Effector memory CD4-positive, alpha-beta T cell (primary cell): Measurements from ENCODE around the gene IPPK.

Experiments
- DNase-seq, 3 donors: peaks; one replicate each; pipeline ENCODE4 v3.0.0-alpha.2; 2020
- H3K27ac ChIP-seq: 2 replicates; pipeline ENCODE4 v1.7.0; 2013; ENCODE audit warnings: mild to moderate bottlenecking, low read length, moderate library complexity; ENCODE audit not compliant: insufficient read depth, poor library complexity, severe bottlenecking
- H3K27me3 ChIP-seq: replicated peaks from 2 replicates; pipeline ENCODE4 v1.7.0; 2013; ENCODE audit warnings: mild to moderate bottlenecking, low read length; ENCODE audit not compliant: insufficient read depth, control insufficient read depth, poor library complexity, severe bottlenecking
- H3K36me3 ChIP-seq: 2 replicates; pipeline ENCODE4 v1.7.0; 2013; ENCODE audit warnings: mild to moderate bottlenecking, low read length, moderate library complexity; ENCODE audit not compliant: control insufficient read depth, insufficient read depth
- H3K4me1 ChIP-seq: 2 replicates; pipeline ENCODE4 v1.7.0; 2013; ENCODE audit warnings: low read length, mild to moderate bottlenecking; ENCODE audit not compliant: control insufficient read depth, insufficient read depth, poor library complexity, severe bottlenecking
- H3K4me3 ChIP-seq: 2 replicates; pipeline ENCODE4 v1.7.0; 2013; ENCODE audit warnings: low read length, low read depth, mild to moderate bottlenecking; ENCODE audit not compliant: insufficient read depth, poor library complexity, severe bottlenecking
- H3K9me3 ChIP-seq: 2 replicates; pipeline ENCODE4 v1.7.0; 2013; ENCODE audit warnings: mild to moderate bottlenecking, low read length, moderate library complexity; ENCODE audit not compliant: control insufficient read depth

The IPPK gene

DNA sequence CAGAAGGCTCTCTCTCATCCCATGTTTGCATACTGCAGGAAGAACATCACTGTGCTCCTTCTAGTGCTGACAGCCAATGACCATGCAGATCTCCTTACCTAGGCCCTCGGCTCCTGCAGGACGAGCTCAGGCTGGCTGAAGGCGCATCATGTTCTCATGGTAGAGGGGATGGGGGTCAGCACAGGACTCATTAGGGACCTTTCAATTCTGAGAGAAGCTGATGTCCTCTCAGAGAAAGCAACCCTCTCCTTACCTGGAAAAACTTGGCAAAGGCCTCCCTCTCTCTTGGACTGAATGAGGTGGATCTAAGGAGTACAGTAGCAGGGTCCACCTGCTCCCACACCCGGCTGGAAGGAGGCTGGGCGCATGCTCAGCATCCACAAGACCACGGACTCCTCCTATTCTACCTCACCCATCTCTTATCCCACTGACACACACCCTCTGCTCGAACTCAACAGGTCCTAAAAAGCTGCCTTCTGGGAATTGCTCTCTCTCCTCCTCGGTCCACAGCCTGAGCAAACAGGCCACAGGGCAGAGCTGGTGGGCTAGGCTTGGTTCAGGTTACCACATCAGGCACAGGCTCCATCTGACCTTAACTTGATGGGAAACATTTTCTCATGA lies 2.9 kb downstream of the IPPK start:
- H3K27ac ChIP-seq = no peak overlapping the region
- no peak for DNase-seq
- H3K9me3 ChIP-seq = no peaks in the 10 kb centered on the region
- no peaks in the 10 kb centered on the region for H3K27me3 ChIP-seq
- peaks cover 4% of the 10 kb centered on the region for H3K36me3 ChIP-seq
- peaks cover 7% of the 10 kb centered on the region for H3K4me1 ChIP-seq
- no peak overlapping the region for H3K4me3 ChIP-seq

DNA sequence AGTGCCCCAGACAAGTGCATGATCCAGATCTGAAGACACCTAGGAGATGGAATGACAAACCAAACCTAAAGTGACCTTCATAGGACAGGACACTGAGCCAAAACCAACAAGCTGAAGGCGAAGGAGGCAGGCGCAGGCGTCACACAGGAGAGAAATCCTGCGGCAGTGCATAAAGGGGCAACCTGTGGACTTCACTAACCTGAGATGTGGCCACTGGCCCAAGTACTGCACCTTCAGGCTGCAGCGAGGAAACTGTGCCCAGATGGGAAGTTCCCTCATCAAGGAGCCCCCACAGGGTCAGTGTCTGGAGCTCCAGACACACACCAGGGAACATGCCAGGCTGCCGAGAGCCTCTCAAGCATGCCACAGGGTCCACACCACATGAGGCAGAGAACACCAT lies 3.7 kb downstream of the IPPK start:
- Histone ChIP-seq H3K4me1 (peaks cover 7% of the 10 kb centered on the region), H3K4me3 (no peak overlapping the region), H3K9me3 (no peaks in the 10 kb centered on the region), H3K27ac (no peak overlapping the region), H3K36me3 (peaks cover 4% of the 10 kb centered on the region), H3K27me3 (no peaks in the 10 kb centered on the region)
- no peak for DNase-seq

DNA sequence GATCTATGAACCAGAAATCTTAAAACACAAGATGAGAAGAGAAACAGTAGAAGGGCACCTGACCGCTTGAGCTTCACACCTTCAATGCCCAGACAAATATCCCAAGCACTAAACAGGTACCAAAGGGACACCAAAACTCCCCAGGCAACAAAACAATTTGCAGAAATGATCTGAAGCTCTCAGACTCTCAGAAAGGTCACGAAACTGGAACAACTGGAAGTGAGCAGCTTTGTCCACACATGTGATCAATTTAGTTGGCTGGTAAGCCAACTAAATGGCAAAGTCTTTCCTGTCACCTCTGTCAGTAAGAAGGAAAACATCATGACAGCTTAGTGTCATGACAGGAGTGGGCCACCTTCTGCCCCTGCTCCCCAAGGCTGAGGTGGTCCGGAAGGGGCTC lies 4.1 kb downstream of the IPPK start:
- Histone ChIP-seq H3K36me3 (peaks cover 4% of the 10 kb centered on the region), H3K27me3 (no peaks in the 10 kb centered on the region), H3K4me1 (peaks cover 7% of the 10 kb centered on the region), H3K27ac (no peak overlapping the region), H3K4me3 (no peak overlapping the region), H3K9me3 (no peaks in the 10 kb centered on the region)
- DNase-seq = no peak

DNA sequence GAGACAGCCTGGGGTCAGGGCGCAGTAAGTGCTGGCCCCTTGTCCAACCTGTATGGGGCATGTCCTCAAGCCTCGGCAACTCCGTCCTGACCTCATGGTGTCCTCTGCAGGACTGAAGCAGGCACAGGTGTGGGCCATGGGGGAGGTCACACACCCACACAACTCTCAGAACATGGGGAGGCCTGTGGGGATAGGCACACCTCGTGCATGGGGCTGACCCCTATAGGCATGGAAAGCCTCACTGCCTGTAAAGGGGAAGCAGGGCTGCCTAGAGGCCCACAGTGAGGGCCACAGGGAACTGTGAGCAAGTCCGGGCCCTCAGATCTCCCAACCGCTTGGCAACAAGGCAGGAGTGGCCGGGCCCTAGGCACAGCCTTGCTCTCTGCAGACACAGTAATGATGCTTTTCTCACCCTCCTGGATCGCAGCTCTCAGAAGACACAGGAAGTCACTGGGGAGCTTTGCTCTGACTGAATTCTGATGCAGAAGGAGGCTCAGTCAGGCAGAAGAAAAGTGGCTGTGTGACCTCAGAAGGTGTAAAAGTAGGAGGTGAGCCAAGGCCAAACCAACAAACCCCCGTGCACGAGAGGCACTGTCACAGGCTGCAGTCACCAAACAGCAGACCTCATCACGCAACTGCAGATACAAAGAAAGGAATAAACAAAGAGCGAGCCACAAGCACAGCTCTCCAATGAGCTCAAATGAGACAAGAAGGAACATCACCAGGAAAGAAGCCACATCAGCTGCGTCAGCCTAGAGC lies 5.4 kb downstream of the IPPK start:
- H3K27me3 ChIP-seq = no peaks in the 10 kb centered on the region
- H3K27ac ChIP-seq = no peak overlapping the region
- no peak for DNase-seq
- no peak overlapping the region for H3K4me3 ChIP-seq
- no peaks in the 10 kb centered on the region for H3K9me3 ChIP-seq
- peaks cover 4% of the 10 kb centered on the region for H3K36me3 ChIP-seq
- H3K4me1 ChIP-seq = peaks cover 5% of the 10 kb centered on the region

DNA sequence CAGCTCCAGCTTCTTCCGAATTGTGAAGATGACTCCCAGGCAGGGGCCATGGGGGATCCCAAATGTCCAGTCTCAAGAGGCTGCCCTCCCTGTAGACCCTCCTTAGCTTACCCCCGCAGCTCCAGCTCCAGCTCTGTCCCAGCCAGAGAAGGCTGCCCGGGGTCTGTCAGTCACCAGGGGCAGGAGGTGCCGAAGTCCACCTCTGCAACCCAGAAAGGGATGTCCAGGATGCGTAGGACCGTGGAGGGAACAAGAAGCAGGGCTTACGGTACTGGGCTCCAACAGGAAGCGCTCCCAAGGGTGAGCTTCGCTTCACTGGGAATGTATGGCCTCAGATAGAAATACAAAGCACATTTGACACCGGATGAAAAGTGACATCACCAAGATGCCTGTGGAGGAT lies 6.0 kb downstream of the IPPK start:
- DNase-seq = no peak
- Histone ChIP-seq H3K4me3 (no peak overlapping the region), H3K9me3 (no peaks in the 10 kb centered on the region), H3K36me3 (peaks cover 4% of the 10 kb centered on the region), H3K27ac (no peak overlapping the region), H3K27me3 (no peaks in the 10 kb centered on the region), H3K4me1 (no peaks in the 10 kb centered on the region)

DNA sequence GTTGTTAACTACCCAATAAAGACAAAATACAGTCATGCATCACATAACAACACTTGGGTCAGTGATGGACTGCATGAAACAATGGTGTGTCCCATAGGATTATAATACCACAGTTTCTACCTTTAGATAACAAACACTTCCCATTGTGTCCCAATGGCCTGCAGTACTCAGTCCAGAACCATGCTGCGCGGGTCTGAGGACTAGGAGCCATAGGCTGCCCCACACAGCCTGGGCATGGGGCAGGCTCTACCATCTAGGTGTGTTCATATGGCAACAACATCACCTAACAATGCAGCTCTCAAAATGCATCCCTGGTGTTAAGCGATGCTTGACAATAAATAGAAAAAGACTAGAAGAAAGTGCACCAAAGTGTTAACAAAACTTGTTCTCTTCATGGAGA lies 6.8 kb downstream of the IPPK start:
- DNase-seq = no peak
- Histone ChIP-seq H3K27ac (no peak overlapping the region), H3K9me3 (no peaks in the 10 kb centered on the region), H3K4me3 (no peak overlapping the region), H3K4me1 (no peaks in the 10 kb centered on the region), H3K27me3 (no peaks in the 10 kb centered on the region), H3K36me3 (peaks cover 9% of the 10 kb centered on the region)

DNA sequence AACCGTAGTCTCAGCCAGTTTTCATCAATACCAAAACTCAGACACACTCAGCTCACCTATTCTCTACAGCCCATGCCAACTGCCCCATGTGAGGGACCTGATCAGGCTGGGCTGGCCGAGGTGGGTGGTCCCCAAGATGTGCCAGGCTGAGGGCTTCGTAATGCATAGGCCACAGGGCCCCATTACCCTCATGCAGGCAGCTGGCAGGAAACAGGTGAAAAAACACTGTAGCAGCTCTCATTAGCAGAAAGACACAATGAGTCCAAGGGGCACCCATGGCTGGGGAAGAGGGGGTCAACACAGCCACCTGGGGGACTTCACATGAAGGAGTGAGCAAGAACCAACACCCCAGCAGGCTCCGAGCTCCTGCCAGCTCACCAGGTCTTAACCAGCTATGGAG lies 8.2 kb downstream of the IPPK start:
- no peak overlapping the region for H3K4me3 ChIP-seq
- no peak overlapping the region for H3K27ac ChIP-seq
- no peaks in the 10 kb centered on the region for H3K4me1 ChIP-seq
- no peaks in the 10 kb centered on the region for H3K9me3 ChIP-seq
- peaks cover 16% of the 10 kb centered on the region for H3K36me3 ChIP-seq
- DNase-seq = no peak
- no peaks in the 10 kb centered on the region for H3K27me3 ChIP-seq

DNA sequence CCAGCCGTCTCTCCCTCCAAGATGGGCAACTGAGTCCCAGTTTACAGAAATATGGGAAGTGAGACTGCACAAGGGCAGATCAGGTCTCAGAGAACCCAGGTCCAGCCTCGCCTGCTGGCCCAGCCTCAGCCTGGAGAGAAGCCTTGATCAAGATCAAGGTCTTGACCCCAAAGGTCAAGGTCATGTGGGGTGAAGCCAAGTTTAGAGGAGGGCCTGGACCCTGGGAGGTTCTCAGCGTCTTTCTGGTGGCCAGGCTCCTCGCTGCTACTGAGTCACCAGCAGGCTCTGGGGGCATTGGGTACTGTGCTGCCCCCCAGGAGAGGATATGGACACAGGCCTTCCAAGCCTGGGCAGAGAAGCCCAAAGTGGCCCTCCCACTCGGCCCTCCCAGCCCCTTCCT lies 8.8 kb downstream of the IPPK start:
- Histone ChIP-seq H3K4me1 (no peaks in the 10 kb centered on the region), H3K36me3 (peaks cover 21% of the 10 kb centered on the region), H3K27ac (no peak overlapping the region), H3K9me3 (no peaks in the 10 kb centered on the region), H3K27me3 (no peaks in the 10 kb centered on the region), H3K4me3 (no peak overlapping the region)
- no peak for DNase-seq

DNA sequence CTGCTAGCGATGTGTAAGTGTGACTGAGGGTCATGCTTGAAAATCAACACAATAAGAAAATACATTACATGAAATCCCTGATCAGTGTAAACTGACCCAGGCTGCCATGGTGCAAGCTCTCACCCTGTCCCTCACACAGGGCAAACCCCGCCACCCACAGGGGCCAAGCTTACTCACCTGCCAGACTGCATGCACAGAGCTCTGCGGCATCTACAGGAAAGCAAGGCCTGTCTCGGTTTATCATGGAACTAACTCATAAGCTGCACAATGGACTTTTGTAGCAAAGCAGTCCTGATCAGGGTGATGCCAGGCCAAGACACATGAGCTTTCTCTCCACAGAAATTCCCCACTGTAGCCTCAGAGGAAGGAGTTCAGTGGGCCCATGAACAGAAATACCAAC lies 9.7 kb downstream of the IPPK start:
- H3K27ac ChIP-seq = no peak overlapping the region
- DNase-seq = no peak
- no peaks in the 10 kb centered on the region for H3K4me1 ChIP-seq
- no peaks in the 10 kb centered on the region for H3K27me3 ChIP-seq
- H3K4me3 ChIP-seq = no peak overlapping the region
- H3K9me3 ChIP-seq = no peaks in the 10 kb centered on the region
- H3K36me3 ChIP-seq = peaks cover 28% of the 10 kb centered on the region

DNA sequence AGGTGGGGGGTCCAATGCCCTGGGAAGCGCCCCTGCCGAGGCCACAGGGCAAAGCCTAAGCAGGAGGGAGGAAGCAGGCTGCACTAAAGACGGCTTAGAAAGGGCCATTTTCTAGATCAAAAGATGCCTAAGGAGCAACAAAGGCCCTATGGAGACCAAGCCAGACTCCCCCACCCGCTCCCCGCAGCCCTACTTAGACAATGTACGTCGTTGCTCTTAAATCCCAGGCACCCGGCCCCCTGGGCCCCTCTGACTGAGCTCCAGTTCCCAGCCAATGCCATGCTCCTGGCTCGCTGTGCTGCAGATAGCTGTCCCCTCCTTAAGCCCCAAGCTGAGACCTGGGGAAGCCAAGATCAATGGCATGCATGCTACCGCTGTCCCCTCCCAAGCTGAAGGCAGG lies 10.3 kb downstream of the IPPK start:
- no peaks in the 10 kb centered on the region for H3K4me1 ChIP-seq
- no peak for DNase-seq
- no peak overlapping the region for H3K4me3 ChIP-seq
- no peak overlapping the region for H3K27ac ChIP-seq
- H3K36me3 ChIP-seq = peaks cover 35% of the 10 kb centered on the region
- no peaks in the 10 kb centered on the region for H3K9me3 ChIP-seq
- H3K27me3 ChIP-seq = no peaks in the 10 kb centered on the region
